GM12875 (cell line): ENCODE results near the gene IL1RAPL2.

Experiments used
- H3K4me3 ChIP-seq: one replicate; pipeline ENCODE4 v1.5.1; 2011; ENCODE audit warnings: low read depth, low read length, control low read depth
- CTCF ChIP-seq: IDR thresholded peaks from 2 replicates; pipeline ENCODE4 v1.5.1; 2011; ENCODE audit warnings: low read depth, mild to moderate bottlenecking, control low read depth, inconsistent platforms, low read length, moderate library complexity, borderline replicate concordance; ENCODE audit not compliant: insufficient read depth

IL1RAPL2 gene

GRCh38 chrX:104566681-104567501 lies 892 bp downstream of the IL1RAPL2 start:
- TF ChIP-seq CTCF = no peak
- H3K4me3 ChIP-seq = no peak overlapping the region

DNA sequence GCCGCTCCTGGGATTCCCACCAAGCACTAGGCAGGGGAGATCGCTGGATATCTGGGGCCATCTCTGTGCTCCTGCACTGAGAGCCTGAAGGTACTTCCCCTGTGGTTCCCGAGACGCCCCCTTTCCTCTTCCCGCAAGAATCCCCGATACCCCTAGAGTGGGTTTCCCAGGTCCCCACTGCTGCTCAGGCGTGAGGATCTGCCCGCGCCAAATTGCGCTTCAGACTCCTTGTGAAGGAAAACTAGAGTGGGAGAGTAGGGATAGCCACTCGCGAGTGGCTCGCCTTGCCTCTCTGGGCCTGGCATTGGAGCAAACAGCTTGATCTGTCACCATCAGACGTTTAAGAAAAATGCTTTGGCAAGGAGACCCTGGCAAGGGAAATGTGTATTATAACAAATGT lies 1.5 kb downstream of the IL1RAPL2 start:
- no peak for TF ChIP-seq CTCF
- H3K4me3 ChIP-seq = no peak overlapping the region

GRCh38 chrX:104568304-104568915 lies 2.4 kb downstream of the IL1RAPL2 start:
- no peak for TF ChIP-seq CTCF
- no peak overlapping the region for H3K4me3 ChIP-seq

DNA sequence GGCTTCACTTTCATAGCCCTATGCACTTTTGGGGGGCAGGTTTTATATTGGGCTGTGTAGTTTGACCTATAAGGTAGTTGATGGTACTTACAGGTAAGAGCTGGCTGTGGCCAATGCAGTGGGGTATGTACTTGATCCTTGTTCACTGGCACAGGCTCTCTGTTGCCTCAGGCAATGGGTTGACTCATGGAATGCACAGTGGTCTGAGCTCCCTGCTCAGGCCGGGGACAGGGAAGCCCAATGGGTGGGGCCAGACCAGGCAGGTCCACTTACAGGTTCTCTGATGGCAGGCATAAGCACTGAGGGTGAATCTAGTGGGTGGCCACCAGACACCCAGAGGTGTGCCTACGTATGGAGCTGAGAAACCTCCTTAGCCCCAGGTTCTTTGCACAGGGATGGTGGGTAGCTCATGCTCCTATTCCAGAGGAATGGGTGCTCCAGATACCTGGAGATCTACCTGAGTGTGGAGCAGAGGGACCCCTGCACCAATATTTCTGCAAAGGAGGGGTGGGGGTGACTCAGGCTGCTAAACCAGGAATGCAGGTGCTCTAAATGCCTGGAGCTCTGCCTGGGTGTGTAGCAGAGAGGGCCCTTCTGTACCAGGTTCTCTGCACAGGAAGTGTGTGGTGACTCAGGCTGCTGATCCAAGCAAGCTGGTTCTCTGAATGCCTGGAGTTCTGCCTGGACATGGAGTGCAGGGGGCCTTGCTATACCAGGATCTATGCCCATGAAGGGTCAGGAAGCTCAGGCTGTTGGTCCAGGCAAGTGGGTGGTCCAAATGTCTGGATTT lies 52.3 kb downstream of the IL1RAPL2 start:
- no peak for TF ChIP-seq CTCF
- no peak overlapping the region for H3K4me3 ChIP-seq

DNA sequence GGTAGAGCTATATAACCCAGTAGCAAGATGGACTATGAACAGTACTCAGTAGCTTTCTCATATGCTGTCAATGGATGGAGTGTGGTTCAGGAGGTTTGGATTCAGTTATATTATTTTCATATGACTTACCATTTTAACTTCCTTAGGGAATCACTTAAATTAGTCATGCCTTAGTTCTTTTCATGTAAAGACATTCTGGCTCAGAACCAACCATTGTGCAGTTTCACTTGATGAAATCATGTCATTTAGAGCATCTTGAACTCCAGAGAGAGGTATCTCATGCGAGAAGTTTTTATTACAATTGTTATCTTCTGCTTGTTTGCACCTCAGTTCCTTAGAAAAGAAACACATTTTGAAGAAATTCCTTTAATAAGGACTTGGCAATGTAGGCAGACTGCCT lies 55.8 kb downstream of the IL1RAPL2 start:
- TF ChIP-seq CTCF = no peak
- H3K4me3 ChIP-seq = no peak overlapping the region

GRCh38 chrX:104641176-104641575 lies 75.2 kb downstream of the IL1RAPL2 start:
- TF ChIP-seq CTCF = peak; percentile 32; the same call in 1 of the 2 replicates
- no peak overlapping the region for H3K4me3 ChIP-seq

DNA sequence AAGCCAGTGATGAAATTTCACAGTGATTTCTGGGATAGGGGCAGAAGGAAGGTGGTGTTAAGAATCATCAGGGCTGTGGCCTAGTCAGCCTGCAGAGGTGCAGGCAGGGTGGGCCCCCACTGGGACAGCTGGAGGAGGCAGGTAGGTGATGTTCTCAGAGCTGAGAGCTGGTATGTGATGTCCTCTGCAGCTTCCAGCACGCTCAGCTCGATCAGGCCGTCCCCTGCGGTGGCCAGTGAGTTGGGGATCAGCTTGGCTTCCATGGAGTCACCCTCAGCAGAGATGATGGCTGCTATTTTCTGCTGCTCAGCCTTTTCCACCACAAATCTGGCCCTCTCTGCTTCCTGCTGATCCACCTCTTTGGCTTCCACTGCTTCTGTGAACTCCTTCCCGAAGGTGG lies 81.1 kb downstream of the IL1RAPL2 start:
- TF ChIP-seq CTCF = no peak
- no peak overlapping the region for H3K4me3 ChIP-seq
